Measurements from ENCODE around the gene VPS13D.
"Not testable (repeated sequence)": the region's sequence is repeated elsewhere in the genome, so short reads cannot be mapped to it uniquely, and the experiment has no call there.

The VPS13D gene

DNA sequence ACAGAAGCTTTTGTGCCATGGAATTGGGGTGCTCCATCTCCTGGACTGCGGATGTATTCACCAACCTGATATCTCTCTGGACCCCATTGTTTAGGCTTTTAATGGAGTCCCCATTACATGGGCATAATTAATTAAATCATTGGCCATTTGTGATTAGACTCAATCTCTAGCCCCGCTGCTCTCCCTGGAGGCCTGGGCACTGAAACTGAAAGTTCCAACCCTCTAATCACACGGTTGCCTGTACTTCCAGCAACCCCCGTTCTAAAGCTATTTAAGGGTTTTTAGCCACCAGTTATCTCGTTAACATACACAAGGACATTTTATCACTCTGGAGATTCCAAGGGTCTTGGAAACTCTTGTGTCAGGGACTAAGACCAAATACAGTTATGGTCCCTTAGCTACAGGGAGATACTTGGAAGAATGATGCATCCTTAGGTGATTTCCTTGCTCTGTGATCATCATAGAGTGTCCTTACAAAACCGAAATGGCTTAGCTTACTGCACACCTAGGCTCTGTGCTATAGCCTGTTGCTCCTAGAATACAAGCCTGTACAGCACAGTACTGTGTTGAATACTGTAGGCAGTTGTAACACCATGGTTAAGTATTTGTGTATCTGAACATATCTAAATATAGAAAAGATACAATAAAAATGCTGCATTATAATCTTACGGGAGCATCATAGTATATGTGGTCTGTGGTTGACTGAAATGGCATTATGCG, 71.8 kb downstream of the VPS13D start:
- peak overlapping the region; percentile 51 for H3K27ac Mint-ChIP-seq
- H3K4me1 Mint-ChIP-seq: no peaks in the 10 kb centered on the region
- H3K9me3 Mint-ChIP-seq: no peaks in the 10 kb centered on the region
- DNase-seq: no peak
- H3K27me3 Mint-ChIP-seq: no peaks in the 10 kb centered on the region
- ATAC-seq (replicated peaks): no peak
- H3K36me3 Mint-ChIP-seq: peaks cover 24 to 56% of the 10 kb centered on the region in 2 donors
- no peak overlapping the region for H3K4me3 Mint-ChIP-seq

DNA sequence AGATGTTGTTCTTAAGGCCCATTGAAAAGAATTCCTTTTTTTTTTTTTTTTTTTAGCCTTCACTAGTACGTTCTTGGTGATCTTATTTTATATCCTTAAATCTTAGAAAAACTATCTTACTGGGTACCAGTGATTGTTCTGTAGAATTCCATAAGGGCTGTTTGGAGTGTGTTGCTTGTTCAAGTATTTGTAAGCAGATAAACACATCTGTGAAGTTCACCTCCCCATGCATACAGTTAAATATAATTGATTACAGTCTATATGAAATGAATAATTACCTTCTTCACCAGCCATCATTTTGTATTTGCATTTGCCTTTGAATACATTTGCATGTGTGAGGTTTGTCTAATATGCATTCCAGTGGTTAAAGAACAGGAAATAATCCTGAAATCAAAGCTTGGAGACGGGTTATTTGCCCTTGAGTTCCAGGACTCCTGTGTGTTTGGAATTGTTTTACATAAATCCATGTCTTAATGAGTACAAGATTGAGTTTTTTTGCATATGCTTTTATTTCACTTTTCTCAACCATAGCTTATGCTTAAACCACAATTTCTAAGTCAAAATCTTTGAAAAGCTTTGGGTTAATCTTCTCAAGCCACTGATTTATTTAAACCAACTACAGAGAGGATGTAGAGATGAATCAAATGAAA, 73.1 kb downstream of the VPS13D start:
- ATAC-seq (replicated peaks) (no peak), DNase-seq (no peak)
- H3K27ac Mint-ChIP-seq: no peak overlapping the region
- no peak overlapping the region for H3K4me3 Mint-ChIP-seq
- H3K36me3 Mint-ChIP-seq: peaks cover 31 to 61% of the 10 kb centered on the region in 2 donors
- H3K9me3 Mint-ChIP-seq: no peaks in the 10 kb centered on the region
- H3K27me3 Mint-ChIP-seq: no peaks in the 10 kb centered on the region
- H3K4me1 Mint-ChIP-seq: no peaks in the 10 kb centered on the region

DNA sequence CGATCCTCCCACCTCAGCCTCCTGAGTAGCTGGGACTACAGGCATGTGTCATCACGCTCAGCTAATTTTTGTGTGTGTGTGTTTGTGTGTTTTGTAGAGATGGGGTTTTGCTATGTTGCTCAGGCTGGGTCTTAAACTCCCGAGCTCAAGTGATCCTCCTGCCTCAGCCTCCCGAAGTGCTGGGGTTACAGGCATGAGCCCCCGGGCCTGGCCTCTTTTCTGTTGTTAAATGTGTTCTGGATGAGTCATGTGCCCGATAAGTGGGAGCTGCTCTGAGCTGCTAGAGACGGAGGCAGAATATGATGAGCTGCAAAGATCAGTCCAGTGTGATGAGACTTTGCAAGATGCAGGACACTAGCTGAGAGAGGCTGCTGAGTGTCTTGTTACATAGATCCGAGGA, 75.5 kb downstream of the VPS13D start:
- Mint-ChIP-seq H3K4me1 (no peaks in the 10 kb centered on the region), H3K27me3 (no peaks in the 10 kb centered on the region), H3K27ac (no peak overlapping the region), H3K36me3 (peaks cover 30 to 65% of the 10 kb centered on the region in 2 donors), H3K4me3 (no peak overlapping the region), H3K9me3 (no peaks in the 10 kb centered on the region)
- DNase-seq (no peak), ATAC-seq (replicated peaks) (no peak)

DNA sequence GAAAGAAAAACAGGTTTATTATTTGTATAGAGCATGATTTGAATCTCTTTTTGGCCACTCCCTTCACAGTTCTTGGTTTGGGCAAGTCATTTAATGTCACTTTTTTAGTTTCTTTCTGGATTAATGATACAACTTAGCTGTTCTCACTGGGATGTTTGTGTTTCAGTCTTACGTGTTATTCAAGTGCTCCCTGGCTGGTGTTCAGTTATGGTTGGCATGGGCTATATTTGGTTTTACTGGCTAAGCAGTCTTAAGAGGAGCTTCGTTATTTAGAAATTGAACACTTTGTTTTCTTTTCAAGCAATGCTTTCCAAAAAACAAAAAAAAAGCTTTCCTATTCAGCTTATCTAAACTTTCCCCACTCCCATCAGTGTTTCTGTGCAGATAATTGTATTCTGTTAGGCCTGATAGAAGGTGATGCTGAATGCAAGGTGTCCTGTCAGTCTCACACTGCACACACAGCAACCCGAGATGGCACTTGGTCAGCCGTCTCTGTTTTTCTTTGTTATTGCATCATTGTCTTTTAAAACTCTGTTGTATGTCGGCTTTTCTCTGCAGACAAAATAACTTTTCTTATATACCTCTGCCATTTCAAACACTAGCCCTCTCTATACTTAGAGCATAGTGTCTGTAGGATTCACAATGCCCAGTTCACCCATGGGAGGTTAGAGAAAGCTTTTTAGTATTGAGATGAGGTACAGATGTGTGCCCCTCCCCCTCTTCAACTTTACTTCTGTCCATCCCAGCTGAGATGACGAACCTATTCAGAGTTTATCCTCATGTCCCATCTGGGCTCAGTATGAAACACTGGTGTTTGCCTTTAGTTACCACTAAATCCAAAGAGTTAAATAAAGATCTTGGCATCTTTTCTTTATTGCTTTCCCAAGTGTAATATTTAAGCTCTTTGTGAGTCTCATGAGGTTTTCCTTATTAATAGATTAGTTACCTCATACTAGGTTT, 80.2 kb downstream of the VPS13D start:
- Mint-ChIP-seq H3K27me3 (no peaks in the 10 kb centered on the region), H3K9me3 (no peaks in the 10 kb centered on the region), H3K36me3 (peaks cover 37 to 62% of the 10 kb centered on the region in 2 donors), H3K4me3 (no peak overlapping the region), H3K27ac (no peak overlapping the region), H3K4me1 (peaks cover 0 to 8% of the 10 kb centered on the region in 2 donors)
- ATAC-seq (replicated peaks) (no peak), DNase-seq (no peak)

DNA sequence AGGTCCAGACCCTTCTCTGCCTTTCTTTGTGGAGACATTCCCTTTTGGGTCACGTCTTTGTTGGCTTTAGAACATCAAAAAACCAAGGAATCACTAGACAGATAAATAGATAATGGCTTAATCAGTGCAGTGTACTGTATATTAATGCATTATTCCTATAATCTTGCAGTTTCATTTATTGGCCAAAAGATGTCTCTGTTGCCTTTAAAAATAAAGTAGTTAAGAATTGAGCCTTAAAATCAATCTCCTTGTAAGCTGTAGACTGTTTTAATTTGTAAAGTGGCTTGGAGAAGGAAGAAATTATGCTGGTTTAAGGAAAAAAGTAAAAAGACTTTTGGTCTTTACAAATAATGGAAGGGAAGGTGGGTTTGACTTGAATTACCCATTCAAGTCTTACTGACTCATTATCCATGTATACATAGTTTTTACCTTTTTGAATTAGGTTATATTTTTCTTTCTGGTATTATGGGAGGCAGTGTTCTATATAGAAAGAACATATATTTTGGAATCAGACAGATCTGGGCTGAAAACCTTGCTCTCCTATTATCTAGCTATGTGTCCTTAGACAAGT, 84.6 kb downstream of the VPS13D start:
- no peak overlapping the region for H3K27ac Mint-ChIP-seq
- no peak overlapping the region for H3K4me3 Mint-ChIP-seq
- DNase-seq (no peak), ATAC-seq (replicated peaks) (peak; percentile 60 to 72)
- peaks cover 0 to 12% of the 10 kb centered on the region in 2 donors for H3K4me1 Mint-ChIP-seq
- no peaks in the 10 kb centered on the region for H3K27me3 Mint-ChIP-seq
- no peaks in the 10 kb centered on the region for H3K9me3 Mint-ChIP-seq
- H3K36me3 Mint-ChIP-seq: peaks cover 27 to 46% of the 10 kb centered on the region in 2 donors

DNA sequence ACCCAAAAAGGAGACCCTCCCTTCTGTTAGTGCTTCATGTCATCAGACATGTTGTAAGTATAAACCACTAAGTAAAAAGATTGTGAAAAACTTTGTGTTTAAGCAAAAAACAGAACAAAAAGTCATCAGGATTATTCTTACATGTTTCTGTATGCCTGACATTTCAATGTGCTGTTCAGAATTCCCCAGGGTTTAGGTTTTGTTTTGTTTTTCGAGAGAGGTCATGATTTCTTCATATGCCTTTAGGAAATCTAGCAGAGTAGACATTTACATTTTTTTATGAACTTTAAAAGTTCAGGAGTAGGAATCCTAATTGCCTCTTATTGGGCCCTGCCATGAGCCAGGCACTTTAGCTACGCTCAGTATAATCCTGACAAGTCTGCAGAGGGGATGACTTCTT, 85.3 kb downstream of the VPS13D start:
- Mint-ChIP-seq H3K9me3 (no peaks in the 10 kb centered on the region), H3K27ac (no peak overlapping the region), H3K4me1 (peaks cover 0 to 12% of the 10 kb centered on the region in 2 donors), H3K4me3 (no peak overlapping the region), H3K36me3 (peaks cover 31 to 48% of the 10 kb centered on the region in 2 donors), H3K27me3 (no peaks in the 10 kb centered on the region)
- no peak for DNase-seq
- ATAC-seq (replicated peaks): no peak

DNA sequence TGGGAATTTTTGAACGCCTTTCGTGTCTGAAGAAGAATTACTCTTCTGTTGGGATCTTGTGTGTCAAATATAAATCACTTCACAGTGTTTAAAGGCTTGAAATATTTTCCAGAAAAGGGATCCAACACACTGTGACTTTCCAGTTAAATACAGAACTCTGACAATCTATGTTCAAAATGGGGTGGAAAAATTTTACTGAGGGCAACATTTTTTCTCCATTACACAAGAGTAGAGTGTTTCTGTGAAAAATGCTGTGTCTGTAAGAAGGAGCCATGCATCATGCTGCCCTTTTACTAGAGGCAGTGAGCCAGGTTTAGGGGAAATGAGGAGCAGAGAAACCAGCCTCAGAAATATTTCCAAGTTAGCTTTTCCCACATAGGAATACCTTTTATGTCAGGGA, 86.5 kb downstream of the VPS13D start:
- Mint-ChIP-seq H3K27ac (no peak overlapping the region), H3K27me3 (no peaks in the 10 kb centered on the region), H3K4me3 (no peak overlapping the region), H3K9me3 (no peaks in the 10 kb centered on the region), H3K36me3 (peaks cover 31 to 42% of the 10 kb centered on the region in 2 donors), H3K4me1 (peaks cover 0 to 12% of the 10 kb centered on the region in 2 donors)
- DNase-seq (no peak), ATAC-seq (replicated peaks) (no peak)

DNA sequence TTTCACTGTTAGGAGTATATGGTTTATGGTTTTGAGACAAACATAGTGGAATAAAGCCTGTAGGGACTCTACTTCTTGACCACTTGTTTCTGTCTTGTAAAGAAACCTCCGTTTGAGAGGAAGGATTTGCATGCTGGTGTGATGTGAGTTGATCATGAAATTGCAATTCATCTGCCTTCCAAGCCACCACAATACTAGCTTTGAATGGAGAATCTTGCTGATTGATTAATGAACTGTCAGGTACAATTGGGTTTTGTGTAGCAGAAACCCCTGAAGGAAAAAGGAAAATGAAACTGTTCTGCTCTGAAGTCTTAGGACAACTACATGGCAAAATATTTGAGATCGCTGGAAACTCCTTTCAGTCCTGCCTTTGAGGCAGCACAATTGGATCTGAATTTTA, 90.7 kb downstream of the VPS13D start:
- Mint-ChIP-seq H3K4me1 (no peaks in the 10 kb centered on the region), H3K4me3 (no peak overlapping the region), H3K27ac (no peak overlapping the region), H3K36me3 (peaks cover 42 to 57% of the 10 kb centered on the region in 2 donors), H3K9me3 (peaks cover 0 to 2% of the 10 kb centered on the region in 2 donors), H3K27me3 (no peaks in the 10 kb centered on the region)
- ATAC-seq (replicated peaks) (no peak), DNase-seq (no peak)

DNA sequence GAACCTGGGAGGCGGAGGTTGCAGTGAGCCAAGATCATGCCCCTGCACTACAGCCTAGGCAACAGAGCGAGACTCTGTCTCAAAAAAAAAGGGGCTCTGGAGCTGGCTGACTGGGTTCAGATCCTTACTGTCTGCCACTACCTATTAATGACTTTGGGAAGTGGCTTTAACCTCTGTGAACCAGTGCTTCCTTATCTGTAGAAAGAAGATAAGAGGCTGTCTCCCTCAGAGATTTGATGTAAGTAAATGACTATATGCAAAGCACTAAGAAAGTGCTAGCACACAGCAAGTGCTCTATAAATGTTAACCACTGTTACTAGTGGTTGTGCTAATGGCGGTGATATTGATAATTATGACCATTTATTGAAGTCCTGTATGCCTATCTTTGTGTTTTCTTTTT, 94.6 kb downstream of the VPS13D start:
- no peak for ATAC-seq (replicated peaks)
- H3K27ac Mint-ChIP-seq: no peak overlapping the region
- no peaks in the 10 kb centered on the region for H3K27me3 Mint-ChIP-seq
- H3K9me3 Mint-ChIP-seq: peaks cover 0 to 2% of the 10 kb centered on the region in 2 donors
- DNase-seq: no peak
- H3K4me3 Mint-ChIP-seq: no peak overlapping the region
- H3K36me3 Mint-ChIP-seq: peaks cover 33 to 54% of the 10 kb centered on the region in 2 donors
- H3K4me1 Mint-ChIP-seq: no peaks in the 10 kb centered on the region

DNA sequence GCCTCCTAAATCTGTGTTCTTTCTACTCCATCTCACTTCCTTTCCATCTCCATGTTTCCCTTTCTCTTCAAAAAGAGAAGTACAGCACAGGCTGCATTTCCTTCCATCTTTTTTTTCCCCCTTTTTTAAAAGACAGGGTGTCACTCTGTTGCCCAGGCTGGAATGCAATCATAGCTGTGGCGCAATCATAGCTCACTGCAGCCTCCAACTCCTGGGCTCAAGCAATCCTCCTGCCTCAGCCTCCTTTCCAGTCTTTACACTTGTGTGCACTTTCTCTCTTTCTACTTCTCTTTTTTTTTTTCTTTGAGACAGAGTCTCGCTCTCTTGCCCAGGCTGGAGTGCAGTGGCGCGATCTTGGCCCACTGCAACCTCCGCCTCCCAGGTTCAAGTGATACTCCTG, 95.1 kb downstream of the VPS13D start:
- peaks cover 28 to 49% of the 10 kb centered on the region in 2 donors for H3K36me3 Mint-ChIP-seq

DNA sequence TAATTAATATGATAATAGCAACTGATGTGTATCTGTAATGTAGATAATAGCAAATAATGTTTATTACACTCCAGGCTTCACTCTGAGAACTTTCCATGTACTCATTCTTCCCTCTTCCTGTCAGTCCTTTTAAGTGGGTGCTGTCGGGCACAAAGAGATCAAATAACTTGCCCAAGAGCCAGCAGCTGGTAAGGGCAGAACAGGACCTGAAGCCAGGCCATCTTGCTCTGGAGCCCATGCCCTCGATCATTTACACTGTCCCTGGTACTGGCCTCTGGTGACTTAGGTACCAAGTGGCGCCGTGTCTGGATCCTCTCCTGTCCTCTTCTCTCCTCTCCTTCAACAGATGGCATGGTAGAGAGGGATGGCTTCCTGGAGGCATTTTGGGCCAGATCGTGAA, 97.2 kb downstream of the VPS13D start:
- ATAC-seq (replicated peaks): no peak
- no peak overlapping the region for H3K4me3 Mint-ChIP-seq
- H3K27ac Mint-ChIP-seq: no peak overlapping the region
- DNase-seq: no peak
- H3K36me3 Mint-ChIP-seq: peaks cover 27 to 41% of the 10 kb centered on the region in 2 donors
- peaks cover 0 to 2% of the 10 kb centered on the region in 2 donors for H3K9me3 Mint-ChIP-seq
- no peaks in the 10 kb centered on the region for H3K4me1 Mint-ChIP-seq
- no peaks in the 10 kb centered on the region for H3K27me3 Mint-ChIP-seq

More for the DNA sequence above, 95.1 kb downstream of the VPS13D start:
- DNase-seq; H3K4me1 Mint-ChIP-seq; H3K4me3 Mint-ChIP-seq; H3K27me3 Mint-ChIP-seq; ATAC-seq (replicated peaks); H3K9me3 Mint-ChIP-seq; H3K27ac Mint-ChIP-seq: not testable (repeated sequence)

DNA sequence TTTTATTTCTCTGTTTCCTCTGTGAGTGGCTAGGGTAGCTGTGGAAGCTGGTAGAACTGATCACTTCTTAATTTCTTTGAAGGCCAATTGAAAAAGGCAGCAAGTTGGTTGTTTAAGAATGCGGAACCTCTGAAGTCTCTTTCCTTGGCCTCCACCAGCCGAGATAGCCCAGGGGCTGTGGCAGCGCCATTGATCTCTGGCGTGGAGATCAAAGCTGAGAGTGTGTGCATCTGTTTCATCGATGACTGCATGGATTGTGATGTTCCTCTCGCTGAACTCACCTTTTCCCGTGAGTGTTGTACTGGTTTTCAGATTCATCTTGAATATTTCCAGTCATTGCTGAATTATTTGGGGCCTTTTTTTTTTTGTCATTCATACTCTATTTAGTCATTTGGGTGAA, 97.7 kb downstream of the VPS13D start:
- Mint-ChIP-seq H3K4me1 (no peaks in the 10 kb centered on the region), H3K36me3 (peaks cover 22 to 35% of the 10 kb centered on the region in 2 donors), H3K27me3 (no peaks in the 10 kb centered on the region), H3K9me3 (peaks cover 0 to 2% of the 10 kb centered on the region in 2 donors), H3K27ac (no peak overlapping the region), H3K4me3 (no peak overlapping the region)
- ATAC-seq (replicated peaks) (no peak), DNase-seq (no peak)

DNA sequence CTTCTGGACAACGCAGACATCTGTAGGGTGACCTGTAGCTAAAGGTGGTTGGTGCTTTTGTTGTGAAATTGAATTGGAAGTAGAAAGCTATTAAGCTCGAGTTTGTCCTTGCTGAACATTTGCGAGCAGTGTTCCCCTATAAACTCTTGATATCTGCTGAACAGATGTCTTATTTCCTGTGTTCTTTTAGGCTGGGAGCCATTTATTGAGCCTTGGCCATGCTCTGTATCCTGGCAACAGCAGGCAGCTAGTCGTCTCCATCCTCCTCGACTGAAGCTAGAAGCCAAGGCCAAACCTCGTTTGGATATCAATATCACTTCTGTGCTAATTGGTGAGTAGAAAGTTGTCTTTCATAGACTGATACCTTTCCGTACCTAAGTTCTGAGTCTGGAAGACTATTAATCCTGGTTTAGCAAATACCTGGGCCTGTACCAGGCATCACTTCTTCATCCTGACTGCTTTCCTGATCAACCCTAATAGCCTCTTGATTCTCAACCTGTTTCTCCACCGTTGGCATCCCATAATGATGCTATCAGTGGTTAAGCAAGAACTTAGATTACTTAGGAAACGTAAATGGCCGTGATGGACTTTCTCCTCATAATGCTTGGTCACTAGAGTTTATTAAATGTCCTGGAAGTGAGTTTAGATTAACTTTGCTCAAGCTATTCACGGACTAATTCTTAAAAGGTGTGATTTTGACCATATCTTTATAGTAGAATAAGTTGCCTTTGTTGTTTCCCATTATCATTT, 103.4 kb downstream of the VPS13D start:
- DNase-seq (no peak), ATAC-seq (replicated peaks) (no peak)
- Mint-ChIP-seq H3K27ac (no peak overlapping the region), H3K27me3 (no peaks in the 10 kb centered on the region), H3K4me3 (no peak overlapping the region), H3K9me3 (no peaks in the 10 kb centered on the region), H3K36me3 (peaks cover 30 to 48% of the 10 kb centered on the region in 2 donors), H3K4me1 (peaks cover 0 to 2% of the 10 kb centered on the region in 2 donors)

All from stimulated activated naive B cell treated with anti-CD40 and anti-IgM and Interleukin-4, amounts not matched to agents 10 μg/mL and 1 μg/mL and 100 μg/mL, for 72 hours (primary cell).